Measurements from ENCODE around the gene TWIST2.

TWIST2 gene

DNA sequence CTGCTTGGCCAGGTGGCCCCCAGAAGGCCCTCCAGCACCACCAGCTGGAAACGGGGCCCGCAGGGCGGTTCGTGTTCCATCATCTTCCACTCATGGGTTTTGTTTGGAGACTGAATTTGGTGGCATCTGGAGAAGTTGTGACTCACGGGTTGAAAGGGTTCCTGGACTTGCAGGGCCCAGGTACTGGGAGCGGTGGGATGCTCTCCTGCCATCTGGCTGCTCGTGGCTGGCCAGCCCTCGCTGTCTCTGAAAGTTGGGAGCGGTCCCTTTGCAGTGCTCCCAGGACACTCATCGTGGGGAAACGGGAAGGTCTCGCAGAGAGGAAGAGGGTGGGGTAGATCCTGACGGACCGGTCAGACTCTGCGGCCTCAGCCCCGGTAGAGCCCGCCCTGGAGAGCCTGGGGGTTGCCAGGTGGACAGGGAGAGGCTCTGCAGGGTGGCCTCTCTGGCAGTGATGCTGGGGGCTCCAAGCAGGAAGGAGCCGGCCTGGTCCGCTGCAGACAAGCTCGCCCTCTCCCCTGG is 47.5 kb downstream of the TWIST2 start:
- Histone ChIP-seq H3K9me2 (replicated peaks; ENCODE audit: insufficient read depth, low read length) (no peaks in the 10 kb centered on the region), H4K20me1 (ENCODE audit: insufficient read depth, low read length) (no peaks in the 10 kb centered on the region), H3F3A (ENCODE audit: insufficient read depth, low read length) (no peaks in the 10 kb centered on the region), H2AFZ (ENCODE audit: low read length) (no peak overlapping the region), H3K79me2 (ENCODE audit: low read length) (no peaks in the 10 kb centered on the region), H3K4me2 (ENCODE audit: low read depth, low read length) (no peak overlapping the region), H3K4me1 (ENCODE audit: low read length) (no peaks in the 10 kb centered on the region), H3K4me3 (ENCODE audit: low read length) (no peak overlapping the region), H3K9ac (ENCODE audit: low read length) (no peak overlapping the region), H3K27ac (ENCODE audit: low read length) (no peak overlapping the region), H3K36me3 (replicated peaks; ENCODE audit: insufficient read depth, low read length) (no peaks in the 10 kb centered on the region), H3K27me3 (replicated peaks; ENCODE audit: insufficient read depth, low read length) (peaks cover 53% of the 10 kb centered on the region), H3K9me3 (replicated peaks; ENCODE audit: insufficient read depth, low read length) (no peaks in the 10 kb centered on the region)
- no peak for TF ChIP-seq EZH2phosphoT487 (IDR thresholded peaks at IDR 0.05; ENCODE audit: low read length)
- DNase-seq: no peak

DNA sequence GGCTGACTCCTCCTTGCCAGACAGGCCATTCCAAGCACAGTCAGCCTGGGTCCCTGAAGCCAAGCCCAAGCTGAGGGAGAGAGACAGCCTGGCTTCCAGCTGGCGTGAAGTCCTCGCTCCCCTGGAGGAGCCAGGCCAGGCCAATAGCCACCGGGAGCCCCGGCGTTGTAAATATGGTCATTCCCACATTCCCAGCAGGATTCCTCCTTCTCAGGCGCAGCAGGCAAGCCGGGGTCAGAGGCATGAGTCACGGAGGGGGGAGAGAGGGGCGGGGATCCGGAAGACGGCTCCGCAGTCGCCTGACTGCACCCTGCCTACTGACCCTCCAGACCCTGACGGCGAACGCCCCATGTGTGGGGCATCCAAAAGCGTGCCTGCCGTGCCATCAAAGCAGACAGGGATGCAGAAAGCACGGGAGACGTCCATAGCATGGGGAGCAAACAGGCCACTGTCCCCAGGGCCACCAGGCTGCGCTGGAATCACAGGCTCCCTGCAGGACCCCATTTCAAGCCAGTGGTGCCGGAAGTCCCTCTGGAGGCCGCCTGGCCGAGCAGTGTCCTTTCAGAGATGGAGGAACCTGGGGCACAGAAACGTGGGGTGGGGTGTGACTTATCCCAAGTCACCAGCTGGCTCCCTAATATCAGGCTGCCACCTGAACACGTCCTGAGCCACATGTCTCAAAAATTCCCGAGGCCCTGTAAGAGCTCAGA is 48.2 kb downstream of the TWIST2 start:
- Histone ChIP-seq H3K79me2 (ENCODE audit: low read length) (no peaks in the 10 kb centered on the region), H3K9me3 (replicated peaks; ENCODE audit: insufficient read depth, low read length) (no peaks in the 10 kb centered on the region), H3K27ac (ENCODE audit: low read length) (no peak overlapping the region), H3K4me1 (ENCODE audit: low read length) (no peaks in the 10 kb centered on the region), H3K4me3 (ENCODE audit: low read length) (no peak overlapping the region), H2AFZ (ENCODE audit: low read length) (no peak overlapping the region), H3K27me3 (replicated peaks; ENCODE audit: insufficient read depth, low read length) (peaks cover 49% of the 10 kb centered on the region), H3K9me2 (replicated peaks; ENCODE audit: insufficient read depth, low read length) (no peaks in the 10 kb centered on the region), H4K20me1 (ENCODE audit: insufficient read depth, low read length) (no peaks in the 10 kb centered on the region), H3F3A (ENCODE audit: insufficient read depth, low read length) (no peaks in the 10 kb centered on the region), H3K36me3 (replicated peaks; ENCODE audit: insufficient read depth, low read length) (no peaks in the 10 kb centered on the region), H3K9ac (ENCODE audit: low read length) (no peak overlapping the region), H3K4me2 (ENCODE audit: low read depth, low read length) (no peak overlapping the region)
- DNase-seq: no peak
- TF ChIP-seq, protein P1, sequence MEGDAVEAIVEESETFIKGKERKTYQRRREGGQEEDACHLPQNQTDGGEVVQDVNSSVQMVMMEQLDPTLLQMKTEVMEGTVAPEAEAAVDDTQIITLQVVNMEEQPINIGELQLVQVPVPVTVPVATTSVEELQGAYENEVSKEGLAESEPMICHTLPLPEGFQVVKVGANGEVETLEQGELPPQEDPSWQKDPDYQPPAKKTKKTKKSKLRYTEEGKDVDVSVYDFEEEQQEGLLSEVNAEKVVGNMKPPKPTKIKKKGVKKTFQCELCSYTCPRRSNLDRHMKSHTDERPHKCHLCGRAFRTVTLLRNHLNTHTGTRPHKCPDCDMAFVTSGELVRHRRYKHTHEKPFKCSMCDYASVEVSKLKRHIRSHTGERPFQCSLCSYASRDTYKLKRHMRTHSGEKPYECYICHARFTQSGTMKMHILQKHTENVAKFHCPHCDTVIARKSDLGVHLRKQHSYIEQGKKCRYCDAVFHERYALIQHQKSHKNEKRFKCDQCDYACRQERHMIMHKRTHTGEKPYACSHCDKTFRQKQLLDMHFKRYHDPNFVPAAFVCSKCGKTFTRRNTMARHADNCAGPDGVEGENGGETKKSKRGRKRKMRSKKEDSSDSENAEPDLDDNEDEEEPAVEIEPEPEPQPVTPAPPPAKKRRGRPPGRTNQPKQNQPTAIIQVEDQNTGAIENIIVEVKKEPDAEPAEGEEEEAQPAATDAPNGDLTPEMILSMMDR (IDR thresholded peaks at IDR 0.05; ENCODE audit: low read length): no peak
- no peak for TF ChIP-seq EZH2 (optimal IDR thresholded peaks at IDR 0.05; ENCODE audit: low read depth, low read length)
- no peak for TF ChIP-seq EZH2phosphoT487 (IDR thresholded peaks at IDR 0.05; ENCODE audit: low read length)

DNA sequence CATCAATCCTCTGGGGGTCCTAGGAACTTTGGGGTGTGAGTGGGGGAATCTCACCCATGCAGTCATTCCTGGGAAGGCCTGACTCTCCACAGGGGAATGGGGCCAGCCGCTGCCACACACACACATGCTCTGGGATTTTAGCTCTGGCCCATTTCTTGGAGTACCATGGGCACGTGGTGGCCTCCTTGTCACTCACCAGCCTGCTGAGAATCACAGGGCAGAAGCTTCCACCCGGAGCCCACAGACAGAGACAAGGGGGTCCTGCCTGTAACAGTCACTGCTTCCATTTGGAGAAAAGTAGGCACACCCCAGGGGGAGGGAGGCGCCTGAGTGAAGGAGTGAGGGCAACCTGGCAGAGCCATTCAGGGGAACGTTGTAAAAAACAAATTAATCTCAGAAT is 48.8 kb downstream of the TWIST2 start:
- Histone ChIP-seq H3F3A (ENCODE audit: insufficient read depth, low read length) (no peaks in the 10 kb centered on the region), H3K9me2 (replicated peaks; ENCODE audit: insufficient read depth, low read length) (no peaks in the 10 kb centered on the region), H3K9me3 (replicated peaks; ENCODE audit: insufficient read depth, low read length) (no peaks in the 10 kb centered on the region), H4K20me1 (ENCODE audit: insufficient read depth, low read length) (no peaks in the 10 kb centered on the region), H2AFZ (ENCODE audit: low read length) (no peak overlapping the region), H3K4me3 (ENCODE audit: low read length) (no peak overlapping the region), H3K36me3 (replicated peaks; ENCODE audit: insufficient read depth, low read length) (no peaks in the 10 kb centered on the region), H3K4me1 (ENCODE audit: low read length) (no peaks in the 10 kb centered on the region), H3K4me2 (ENCODE audit: low read depth, low read length) (no peak overlapping the region), H3K27ac (ENCODE audit: low read length) (no peak overlapping the region), H3K79me2 (ENCODE audit: low read length) (no peaks in the 10 kb centered on the region), H3K9ac (ENCODE audit: low read length) (no peak overlapping the region), H3K27me3 (replicated peaks; ENCODE audit: insufficient read depth, low read length) (peaks cover 43% of the 10 kb centered on the region)
- no peak for DNase-seq
- TF ChIP-seq, protein P1 (IDR thresholded peaks at IDR 0.05; ENCODE audit: low read length): no peak
- TF ChIP-seq EZH2phosphoT487 (IDR thresholded peaks at IDR 0.05; ENCODE audit: low read length) (no peak), EZH2 (optimal IDR thresholded peaks at IDR 0.05; ENCODE audit: low read depth, low read length) (no peak)
